ENCODE measurements around the gene ATAD1. TPM values are rescaled to one million over a fixed set of nuclear protein-coding genes. Genes with fewer than 3 reads are reported as not detected.

ATAD1 gene
- total and polyA plus RNA-seq, 9 of the 15 experiments (the other 6 are each of a cell fraction or from before 2014, with no cell fraction given), result 11.3 to 33.8 (median 27.3) TPM

- TF ChIP-seq SRF (CRISPR knock-in tag; IDR thresholded peaks at IDR 0.05) (no peak), ZNF384 (IDR thresholded peaks at IDR 0.05; ENCODE audit: low read depth, low read length) (peak; percentile 16; the same call in 1 of the 2 replicates), CREB1 (IDR thresholded peaks at IDR 0.05) (no peak), CREB1 (CRISPR knock-in tag; IDR thresholded peaks at IDR 0.05) (0 out of 2 replicates have a peak, but pooled peaks have one; percentile 39), SAFB (IDR thresholded peaks at IDR 0.05; ENCODE audit: borderline replicate concordance, low read depth, low read length) (no peak), NONO (IDR thresholded peaks at IDR 0.05; ENCODE audit: low read depth in 2 of 2, low read length in 1 of 2) (no peak), TEAD2 (tag; IDR thresholded peaks at IDR 0.05) (no peak), ZSCAN32 (CRISPR knock-in tag; IDR thresholded peaks at IDR 0.05) (no peak), POLR3G (IDR thresholded peaks at IDR 0.05; ENCODE audit: extremely low read depth, insufficient read length, insufficient replicate concordance) (no peak), RBBP5 (IDR thresholded peaks at IDR 0.05; ENCODE audit: borderline replicate concordance, insufficient read depth, low read length, poor library complexity, severe bottlenecking) (peak; percentile 74), ZNF184 (CRISPR knock-in tag; IDR thresholded peaks at IDR 0.05) (no peak), PHB2 (IDR thresholded peaks at IDR 0.05; ENCODE audit: low read depth) (no peak)
- TF ChIP-seq, protein P1, sequence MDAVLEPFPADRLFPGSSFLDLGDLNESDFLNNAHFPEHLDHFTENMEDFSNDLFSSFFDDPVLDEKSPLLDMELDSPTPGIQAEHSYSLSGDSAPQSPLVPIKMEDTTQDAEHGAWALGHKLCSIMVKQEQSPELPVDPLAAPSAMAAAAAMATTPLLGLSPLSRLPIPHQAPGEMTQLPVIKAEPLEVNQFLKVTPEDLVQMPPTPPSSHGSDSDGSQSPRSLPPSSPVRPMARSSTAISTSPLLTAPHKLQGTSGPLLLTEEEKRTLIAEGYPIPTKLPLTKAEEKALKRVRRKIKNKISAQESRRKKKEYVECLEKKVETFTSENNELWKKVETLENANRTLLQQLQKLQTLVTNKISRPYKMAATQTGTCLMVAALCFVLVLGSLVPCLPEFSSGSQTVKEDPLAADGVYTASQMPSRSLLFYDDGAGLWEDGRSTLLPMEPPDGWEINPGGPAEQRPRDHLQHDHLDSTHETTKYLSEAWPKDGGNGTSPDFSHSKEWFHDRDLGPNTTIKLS (IDR thresholded peaks at IDR 0.05; ENCODE audit: borderline replicate concordance, low read depth), result peak; percentile 71; the same call in 1 of the 2 replicates
- TF ChIP-seq, protein P2, sequence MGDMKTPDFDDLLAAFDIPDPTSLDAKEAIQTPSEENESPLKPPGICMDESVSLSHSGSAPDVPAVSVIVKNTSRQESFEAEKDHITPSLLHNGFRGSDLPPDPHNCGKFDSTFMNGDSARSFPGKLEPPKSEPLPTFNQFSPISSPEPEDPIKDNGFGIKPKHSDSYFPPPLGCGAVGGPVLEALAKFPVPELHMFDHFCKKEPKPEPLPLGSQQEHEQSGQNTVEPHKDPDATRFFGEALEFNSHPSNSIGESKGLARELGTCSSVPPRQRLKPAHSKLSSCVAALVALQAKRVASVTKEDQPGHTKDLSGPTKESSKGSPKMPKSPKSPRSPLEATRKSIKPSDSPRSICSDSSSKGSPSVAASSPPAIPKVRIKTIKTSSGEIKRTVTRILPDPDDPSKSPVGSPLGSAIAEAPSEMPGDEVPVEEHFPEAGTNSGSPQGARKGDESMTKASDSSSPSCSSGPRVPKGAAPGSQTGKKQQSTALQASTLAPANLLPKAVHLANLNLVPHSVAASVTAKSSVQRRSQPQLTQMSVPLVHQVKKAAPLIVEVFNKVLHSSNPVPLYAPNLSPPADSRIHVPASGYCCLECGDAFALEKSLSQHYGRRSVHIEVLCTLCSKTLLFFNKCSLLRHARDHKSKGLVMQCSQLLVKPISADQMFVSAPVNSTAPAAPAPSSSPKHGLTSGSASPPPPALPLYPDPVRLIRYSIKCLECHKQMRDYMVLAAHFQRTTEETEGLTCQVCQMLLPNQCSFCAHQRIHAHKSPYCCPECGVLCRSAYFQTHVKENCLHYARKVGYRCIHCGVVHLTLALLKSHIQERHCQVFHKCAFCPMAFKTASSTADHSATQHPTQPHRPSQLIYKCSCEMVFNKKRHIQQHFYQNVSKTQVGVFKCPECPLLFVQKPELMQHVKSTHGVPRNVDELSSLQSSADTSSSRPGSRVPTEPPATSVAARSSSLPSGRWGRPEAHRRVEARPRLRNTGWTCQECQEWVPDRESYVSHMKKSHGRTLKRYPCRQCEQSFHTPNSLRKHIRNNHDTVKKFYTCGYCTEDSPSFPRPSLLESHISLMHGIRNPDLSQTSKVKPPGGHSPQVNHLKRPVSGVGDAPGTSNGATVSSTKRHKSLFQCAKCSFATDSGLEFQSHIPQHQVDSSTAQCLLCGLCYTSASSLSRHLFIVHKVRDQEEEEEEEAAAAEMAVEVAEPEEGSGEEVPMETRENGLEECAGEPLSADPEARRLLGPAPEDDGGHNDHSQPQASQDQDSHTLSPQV (IDR thresholded peaks at IDR 0.05), result no peak
- TF ChIP-seq, protein P3, sequence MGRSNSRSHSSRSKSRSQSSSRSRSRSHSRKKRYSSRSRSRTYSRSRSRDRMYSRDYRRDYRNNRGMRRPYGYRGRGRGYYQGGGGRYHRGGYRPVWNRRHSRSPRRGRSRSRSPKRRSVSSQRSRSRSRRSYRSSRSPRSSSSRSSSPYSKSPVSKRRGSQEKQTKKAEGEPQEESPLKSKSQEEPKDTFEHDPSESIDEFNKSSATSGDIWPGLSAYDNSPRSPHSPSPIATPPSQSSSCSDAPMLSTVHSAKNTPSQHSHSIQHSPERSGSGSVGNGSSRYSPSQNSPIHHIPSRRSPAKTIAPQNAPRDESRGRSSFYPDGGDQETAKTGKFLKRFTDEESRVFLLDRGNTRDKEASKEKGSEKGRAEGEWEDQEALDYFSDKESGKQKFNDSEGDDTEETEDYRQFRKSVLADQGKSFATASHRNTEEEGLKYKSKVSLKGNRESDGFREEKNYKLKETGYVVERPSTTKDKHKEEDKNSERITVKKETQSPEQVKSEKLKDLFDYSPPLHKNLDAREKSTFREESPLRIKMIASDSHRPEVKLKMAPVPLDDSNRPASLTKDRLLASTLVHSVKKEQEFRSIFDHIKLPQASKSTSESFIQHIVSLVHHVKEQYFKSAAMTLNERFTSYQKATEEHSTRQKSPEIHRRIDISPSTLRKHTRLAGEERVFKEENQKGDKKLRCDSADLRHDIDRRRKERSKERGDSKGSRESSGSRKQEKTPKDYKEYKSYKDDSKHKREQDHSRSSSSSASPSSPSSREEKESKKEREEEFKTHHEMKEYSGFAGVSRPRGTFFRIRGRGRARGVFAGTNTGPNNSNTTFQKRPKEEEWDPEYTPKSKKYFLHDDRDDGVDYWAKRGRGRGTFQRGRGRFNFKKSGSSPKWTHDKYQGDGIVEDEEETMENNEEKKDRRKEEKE (IDR thresholded peaks at IDR 0.05; ENCODE audit: borderline replicate concordance in 1 of 2, control insufficient read depth in 1 of 2, low read depth in 2 of 2, low read length in 1 of 2), result no peak
- TF ChIP-seq, protein P4, sequence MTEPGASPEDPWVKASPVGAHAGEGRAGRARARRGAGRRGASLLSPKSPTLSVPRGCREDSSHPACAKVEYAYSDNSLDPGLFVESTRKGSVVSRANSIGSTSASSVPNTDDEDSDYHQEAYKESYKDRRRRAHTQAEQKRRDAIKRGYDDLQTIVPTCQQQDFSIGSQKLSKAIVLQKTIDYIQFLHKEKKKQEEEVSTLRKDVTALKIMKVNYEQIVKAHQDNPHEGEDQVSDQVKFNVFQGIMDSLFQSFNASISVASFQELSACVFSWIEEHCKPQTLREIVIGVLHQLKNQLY (CRISPR knock-in tag; conservative IDR thresholded peaks at IDR 0.05), result no peak
These were observed 45.3 kb upstream of the ATAD1 start, which contains the start of the genes KLLN and PTEN (continued) for GRCh38 chr10:87863053-87863943.
